B cell (primary cell): ENCODE measurements around the gene PRR32.

Experiments used
- EZH2 ChIP-seq: IDR thresholded peaks from 2 replicates; pipeline ENCODE4 v1.6.1; 2012; ENCODE audit warnings: borderline replicate concordance, low read depth, mild to moderate bottlenecking, moderate library complexity, low read length; ENCODE audit not compliant: insufficient read depth, poor library complexity, severe bottlenecking
- TF ChIP-seq, protein P1 (sequence below): fragments of 200-600 bp; IDR thresholded peaks from one replicate; pipeline ENCODE4 v1.8.0; 2022; ENCODE audit warnings: antibody characterized with exemption, mild to moderate bottlenecking

DNA sequence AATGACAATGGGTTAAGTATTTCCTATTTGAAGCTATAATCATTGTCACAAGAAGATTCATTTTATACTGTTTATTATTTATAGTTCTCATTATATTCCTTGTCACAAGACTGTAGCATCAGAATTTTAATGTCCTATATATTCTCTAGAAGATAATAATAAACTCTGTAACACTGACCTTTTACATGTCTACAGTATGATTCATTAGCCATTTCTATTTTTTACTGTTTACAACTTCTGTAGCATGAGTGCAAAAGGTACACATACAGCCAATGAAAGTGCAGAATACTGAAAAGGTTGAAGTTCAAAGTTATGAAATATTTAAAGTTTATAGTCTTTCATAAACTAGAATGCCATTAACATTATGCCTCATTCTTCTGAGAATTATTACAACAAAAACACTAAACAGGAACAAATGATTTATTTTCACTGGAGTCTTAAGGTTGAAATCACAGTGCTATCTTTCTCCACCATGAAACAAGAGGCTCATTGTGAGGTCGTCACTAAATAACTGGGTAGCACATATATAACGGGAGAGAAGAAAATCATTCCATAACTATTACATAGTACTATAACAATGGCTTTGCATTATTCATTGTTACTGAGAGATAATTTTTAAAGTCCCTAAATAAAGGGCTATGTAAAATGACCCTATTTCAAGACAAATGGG lies 4.9 kb downstream of the PRR32 start:
- TF ChIP-seq, protein P1, sequence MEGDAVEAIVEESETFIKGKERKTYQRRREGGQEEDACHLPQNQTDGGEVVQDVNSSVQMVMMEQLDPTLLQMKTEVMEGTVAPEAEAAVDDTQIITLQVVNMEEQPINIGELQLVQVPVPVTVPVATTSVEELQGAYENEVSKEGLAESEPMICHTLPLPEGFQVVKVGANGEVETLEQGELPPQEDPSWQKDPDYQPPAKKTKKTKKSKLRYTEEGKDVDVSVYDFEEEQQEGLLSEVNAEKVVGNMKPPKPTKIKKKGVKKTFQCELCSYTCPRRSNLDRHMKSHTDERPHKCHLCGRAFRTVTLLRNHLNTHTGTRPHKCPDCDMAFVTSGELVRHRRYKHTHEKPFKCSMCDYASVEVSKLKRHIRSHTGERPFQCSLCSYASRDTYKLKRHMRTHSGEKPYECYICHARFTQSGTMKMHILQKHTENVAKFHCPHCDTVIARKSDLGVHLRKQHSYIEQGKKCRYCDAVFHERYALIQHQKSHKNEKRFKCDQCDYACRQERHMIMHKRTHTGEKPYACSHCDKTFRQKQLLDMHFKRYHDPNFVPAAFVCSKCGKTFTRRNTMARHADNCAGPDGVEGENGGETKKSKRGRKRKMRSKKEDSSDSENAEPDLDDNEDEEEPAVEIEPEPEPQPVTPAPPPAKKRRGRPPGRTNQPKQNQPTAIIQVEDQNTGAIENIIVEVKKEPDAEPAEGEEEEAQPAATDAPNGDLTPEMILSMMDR = no peak
- TF ChIP-seq EZH2 = no peak
